GM23338 (cell line): Measurements from ENCODE around the gene SLFN12L. TPM values are rescaled to one million over a fixed set of nuclear protein-coding genes. Genes with fewer than 3 reads are reported as not detected.

Source experiments
- ATAC-seq: fragments of 200-7000 bp; cut with Tn5 transposase; 3 replicates; pipeline ENCODE4 v1.9.1; 2020
- DNase-seq: peaks from one replicate; pipeline ENCODE4 v3.0.0-alpha.2; 2015; ENCODE audit warnings: low spot score
- H2AFZ ChIP-seq: fragments of 200-600 bp; sonication (generic); 2 replicates; pipeline ENCODE4 v1.8.0; 2016; ENCODE audit warnings: antibody characterized with exemption, mild to moderate bottlenecking, moderate library complexity
- H3F3A ChIP-seq: fragments of 200-600 bp; sonication (generic); replicated peaks from 2 replicates; pipeline ENCODE4 v1.8.0; 2017; ENCODE audit warnings: antibody characterized with exemption, mixed run types, low read depth
- H3K27ac ChIP-seq: fragments of 200-600 bp; sonication (generic); 2 replicates; pipeline ENCODE4 v1.6.1; 2016; ENCODE audit warnings: low read depth
- H3K27me3 ChIP-seq: fragments of 200-600 bp; sonication (generic); 2 replicates; pipeline ENCODE4 v1.8.0; 2016; ENCODE audit warnings: mild to moderate bottlenecking, mixed run types, moderate library complexity; ENCODE audit not compliant: insufficient read depth
- H3K36me3 ChIP-seq: fragments of 200-600 bp; sonication (generic); 2 replicates; pipeline ENCODE4 v1.8.0; 2016; ENCODE audit warnings: mild to moderate bottlenecking; ENCODE audit not compliant: insufficient read depth
- H3K4me1 ChIP-seq: fragments of 200-600 bp; sonication (generic); 2 replicates; pipeline ENCODE4 v1.8.0; 2016; ENCODE audit warnings: mild to moderate bottlenecking, moderate library complexity; ENCODE audit not compliant: insufficient read depth
- H3K4me2 ChIP-seq: fragments of 200-600 bp; sonication (generic); 2 replicates; pipeline ENCODE4 v1.7.1; 2017; ENCODE audit warnings: mixed run types
- H3K4me3 ChIP-seq: fragments of 200-600 bp; sonication (generic); 2 replicates; pipeline ENCODE4 v1.6.1; 2016; ENCODE audit warnings: mixed run types
- H3K79me2 ChIP-seq: fragments of 200-600 bp; sonication (generic); replicated peaks from 2 replicates; pipeline ENCODE4 v1.8.0; 2017; ENCODE audit warnings: mild to moderate bottlenecking; ENCODE audit not compliant: insufficient read depth
- H3K9me2 ChIP-seq: fragments of 200-600 bp; sonication (generic); 2 replicates; pipeline ENCODE4 v1.8.0; 2017; ENCODE audit not compliant: insufficient read depth
- H4K20me1 ChIP-seq: fragments of 200-600 bp; sonication (generic); replicated peaks from 2 replicates; pipeline ENCODE4 v1.8.0; 2017; ENCODE audit warnings: mild to moderate bottlenecking; ENCODE audit not compliant: insufficient read depth
- H3K27ac Mint-ChIP-seq: 2 replicates; pipeline ENCODE4 v1.8.0; 2020; ENCODE audit warnings: inconsistent platforms, mild to moderate bottlenecking, moderate library complexity, mixed read lengths
- H3K27me3 Mint-ChIP-seq: 3 replicates; pipeline ENCODE4 v1.8.0; 2022; ENCODE audit warnings: low read depth, mild to moderate bottlenecking, moderate library complexity, mixed read lengths, inconsistent platforms; ENCODE audit not compliant: insufficient read depth, poor library complexity
- H3K36me3 Mint-ChIP-seq: 3 replicates; pipeline ENCODE4 v1.8.0; 2021; ENCODE audit warnings: low read depth, mild to moderate bottlenecking, inconsistent platforms, moderate library complexity, mixed read lengths
- H3K4me1 Mint-ChIP-seq: 3 replicates; pipeline ENCODE4 v1.8.0; 2020; ENCODE audit warnings: mild to moderate bottlenecking, inconsistent platforms, mixed read lengths
- H3K4me3 Mint-ChIP-seq: 3 replicates; pipeline ENCODE4 v1.8.0; 2021; ENCODE audit warnings: moderate library complexity, mild to moderate bottlenecking, inconsistent platforms, mixed read lengths
- H3K9me3 Mint-ChIP-seq: 3 replicates; pipeline ENCODE4 v1.8.0; 2020; ENCODE audit warnings: moderate library complexity, mild to moderate bottlenecking, inconsistent platforms, mixed read lengths
- CREB1 ChIP-seq: fragments of 250-450 bp; sonication (Bioruptor Pico); IDR thresholded peaks from 2 replicates; pipeline ENCODE4 v1.5.0; 2020; ENCODE audit warnings: low read depth, mild to moderate bottlenecking, moderate library complexity
- EZH2 ChIP-seq: fragments of 200-600 bp; sonication (generic); IDR thresholded peaks from one replicate; pipeline ENCODE4 v1.8.0; 2017; ENCODE audit warnings: antibody characterized with exemption, mild to moderate bottlenecking, low read depth; ENCODE audit not compliant: unreplicated experiment
- EZH2phosphoT487 ChIP-seq: fragments of 200-600 bp; sonication (generic); IDR thresholded peaks from one replicate; pipeline ENCODE4 v1.8.1; 2018; ENCODE audit warnings: antibody characterized with exemption; ENCODE audit not compliant: unreplicated experiment
- NANOG ChIP-seq: IDR thresholded peaks from 2 replicates; pipeline ENCODE4 v1.6.1; 2016; ENCODE audit warnings: antibody characterized with exemption, borderline replicate concordance
- STAT1 ChIP-seq: IDR thresholded peaks from one replicate; pipeline ENCODE4 v1.6.1; 2016; ENCODE audit warnings: antibody characterized with exemption; ENCODE audit not compliant: unreplicated experiment
- ZNF114 ChIP-seq: fragments of 250-450 bp; sonication (Bioruptor Pico); IDR thresholded peaks from 2 replicates; pipeline ENCODE4 v1.5.0; 2020; ENCODE audit warnings: mild to moderate bottlenecking, moderate library complexity
- ZNF331 ChIP-seq: fragments of 250-450 bp; sonication (Bioruptor Pico); IDR thresholded peaks from 2 replicates; pipeline ENCODE4 v1.5.0; 2020; ENCODE audit warnings: low read depth, mild to moderate bottlenecking, moderate library complexity
- polyA plus RNA-seq: library from polyadenylated mRNA; unstranded; fragments of >200 nt; fragmentation: Nextera tagmentation; extraction: Ambion mirVana; gene quantifications from 2 replicates; pipeline ENCODE4 v1.2.1, GENCODE V29; 2016
- total RNA-seq: library from RNA; depleted of rRNA; stranded (reverse); fragments of >200 nt; shearing (Covaris generic); gene quantifications from 2 replicates; pipeline ENCODE4 v1.2.3, GENCODE V29; 2014
- TF ChIP-seq, protein P1 (sequence below): IDR thresholded peaks from one replicate; pipeline ENCODE4 v1.6.1; 2018; ENCODE audit warnings: antibody characterized with exemption; ENCODE audit not compliant: unreplicated experiment
- TF ChIP-seq, protein P2 (sequence below), 2 experiments: fragments of 200-600 bp in 1 of 2; sonication (generic) in 1 of 2; conservative IDR thresholded peaks; 2 replicates each; pipeline versions ENCODE4 v1.5.1 to v1.6.1; 2016 to 2017; ENCODE audit warnings: antibody characterized with exemption in 2 of 2, low read depth in 2 of 2, mild to moderate bottlenecking in 2 of 2, moderate library complexity in 1 of 2
- TF ChIP-seq, protein P3 (sequence below): IDR thresholded peaks from 2 replicates; pipeline ENCODE4 v1.6.1; 2016; ENCODE audit warnings: antibody characterized with exemption

Gene SLFN12L
- total and polyA plus RNA-seq, 2 experiments from 2014 or later, result not detected

DNA sequence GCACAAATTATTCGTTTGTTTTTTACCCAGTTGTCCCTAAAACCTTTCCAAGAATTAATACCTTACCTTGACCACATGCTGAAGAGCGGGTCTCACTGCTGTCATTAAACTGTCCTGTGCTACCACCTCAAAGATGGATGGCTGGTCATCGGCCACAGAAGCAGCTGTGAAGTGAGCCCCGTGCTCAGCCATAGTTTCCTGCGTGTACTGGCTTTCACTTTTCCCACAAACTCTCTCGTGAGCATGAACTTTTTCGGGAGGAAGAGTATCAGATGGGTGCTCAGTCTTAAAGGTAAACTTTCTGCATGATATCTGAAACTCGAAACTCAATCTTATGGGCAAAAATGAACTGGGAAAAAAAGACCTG, 40.3 kb upstream of the SLFN12L start (continued):
- TF ChIP-seq, protein P1, sequence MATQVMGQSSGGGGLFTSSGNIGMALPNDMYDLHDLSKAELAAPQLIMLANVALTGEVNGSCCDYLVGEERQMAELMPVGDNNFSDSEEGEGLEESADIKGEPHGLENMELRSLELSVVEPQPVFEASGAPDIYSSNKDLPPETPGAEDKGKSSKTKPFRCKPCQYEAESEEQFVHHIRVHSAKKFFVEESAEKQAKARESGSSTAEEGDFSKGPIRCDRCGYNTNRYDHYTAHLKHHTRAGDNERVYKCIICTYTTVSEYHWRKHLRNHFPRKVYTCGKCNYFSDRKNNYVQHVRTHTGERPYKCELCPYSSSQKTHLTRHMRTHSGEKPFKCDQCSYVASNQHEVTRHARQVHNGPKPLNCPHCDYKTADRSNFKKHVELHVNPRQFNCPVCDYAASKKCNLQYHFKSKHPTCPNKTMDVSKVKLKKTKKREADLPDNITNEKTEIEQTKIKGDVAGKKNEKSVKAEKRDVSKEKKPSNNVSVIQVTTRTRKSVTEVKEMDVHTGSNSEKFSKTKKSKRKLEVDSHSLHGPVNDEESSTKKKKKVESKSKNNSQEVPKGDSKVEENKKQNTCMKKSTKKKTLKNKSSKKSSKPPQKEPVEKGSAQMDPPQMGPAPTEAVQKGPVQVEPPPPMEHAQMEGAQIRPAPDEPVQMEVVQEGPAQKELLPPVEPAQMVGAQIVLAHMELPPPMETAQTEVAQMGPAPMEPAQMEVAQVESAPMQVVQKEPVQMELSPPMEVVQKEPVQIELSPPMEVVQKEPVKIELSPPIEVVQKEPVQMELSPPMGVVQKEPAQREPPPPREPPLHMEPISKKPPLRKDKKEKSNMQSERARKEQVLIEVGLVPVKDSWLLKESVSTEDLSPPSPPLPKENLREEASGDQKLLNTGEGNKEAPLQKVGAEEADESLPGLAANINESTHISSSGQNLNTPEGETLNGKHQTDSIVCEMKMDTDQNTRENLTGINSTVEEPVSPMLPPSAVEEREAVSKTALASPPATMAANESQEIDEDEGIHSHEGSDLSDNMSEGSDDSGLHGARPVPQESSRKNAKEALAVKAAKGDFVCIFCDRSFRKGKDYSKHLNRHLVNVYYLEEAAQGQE, result no peak
- TF ChIP-seq EZH2phosphoT487, result no peak
- TF ChIP-seq ZNF114 (CRISPR knock-in tag), result no peak
- TF ChIP-seq EZH2, result no peak
- TF ChIP-seq CREB1 (CRISPR knock-in tag), result no peak
- TF ChIP-seq ZNF331, result no peak
- TF ChIP-seq, protein P2, sequence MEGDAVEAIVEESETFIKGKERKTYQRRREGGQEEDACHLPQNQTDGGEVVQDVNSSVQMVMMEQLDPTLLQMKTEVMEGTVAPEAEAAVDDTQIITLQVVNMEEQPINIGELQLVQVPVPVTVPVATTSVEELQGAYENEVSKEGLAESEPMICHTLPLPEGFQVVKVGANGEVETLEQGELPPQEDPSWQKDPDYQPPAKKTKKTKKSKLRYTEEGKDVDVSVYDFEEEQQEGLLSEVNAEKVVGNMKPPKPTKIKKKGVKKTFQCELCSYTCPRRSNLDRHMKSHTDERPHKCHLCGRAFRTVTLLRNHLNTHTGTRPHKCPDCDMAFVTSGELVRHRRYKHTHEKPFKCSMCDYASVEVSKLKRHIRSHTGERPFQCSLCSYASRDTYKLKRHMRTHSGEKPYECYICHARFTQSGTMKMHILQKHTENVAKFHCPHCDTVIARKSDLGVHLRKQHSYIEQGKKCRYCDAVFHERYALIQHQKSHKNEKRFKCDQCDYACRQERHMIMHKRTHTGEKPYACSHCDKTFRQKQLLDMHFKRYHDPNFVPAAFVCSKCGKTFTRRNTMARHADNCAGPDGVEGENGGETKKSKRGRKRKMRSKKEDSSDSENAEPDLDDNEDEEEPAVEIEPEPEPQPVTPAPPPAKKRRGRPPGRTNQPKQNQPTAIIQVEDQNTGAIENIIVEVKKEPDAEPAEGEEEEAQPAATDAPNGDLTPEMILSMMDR (conservative IDR thresholded peaks at IDR 0.05; ENCODE audit: low read depth in 2 of 2), result no peak
- TF ChIP-seq STAT1, result no peak

DNA sequence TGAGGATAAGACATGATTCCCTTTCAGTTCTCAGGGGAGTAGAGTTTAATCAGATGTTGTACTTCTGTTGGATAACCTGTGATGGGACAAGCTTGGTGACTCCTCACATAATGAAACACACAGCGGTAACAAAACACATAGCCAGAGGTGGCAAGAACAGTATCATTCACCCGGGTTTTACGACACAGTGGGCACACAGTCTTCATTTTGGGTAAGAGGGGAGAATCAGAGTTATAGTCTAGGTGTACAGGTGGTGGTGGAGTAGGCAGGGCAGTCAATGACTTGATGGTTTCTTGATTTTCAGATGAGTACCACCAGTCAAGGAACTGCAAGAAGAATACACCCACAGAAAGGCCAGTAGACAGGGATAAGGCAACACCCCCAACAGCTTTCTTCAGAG, 38.3 kb upstream of the SLFN12L start:
- ATAC-seq (no peak), DNase-seq (no peak)
- Histone ChIP-seq H4K20me1 (no peaks in the 10 kb centered on the region; the same call in 1 of the 2 replicates), H3K27me3 (no peaks in the 10 kb centered on the region), H3K36me3 (peaks cover 7% of the 10 kb centered on the region; the same call in 1 of the 2 replicates), H2AFZ (no peak overlapping the region), H3K4me1 (peaks cover 3% of the 10 kb centered on the region; the same call in 1 of the 2 replicates), H3F3A (0 out of 2 replicates have a peak, but pooled peaks cover 4% of the 10 kb centered on the region), H3K79me2 (peaks cover 21% of the 10 kb centered on the region), H3K9me2 (no peaks in the 10 kb centered on the region), H3K4me3 (no peak overlapping the region), H3K27ac (no peak overlapping the region), H3K4me2 (no peak overlapping the region)
- H3K4me3 Mint-ChIP-seq, result no peak overlapping the region; the same call in 2 of the 3 replicates
- no peaks in the 10 kb centered on the region for H3K9me3 Mint-ChIP-seq
- H3K27ac Mint-ChIP-seq, result no peak overlapping the region
- H3K27me3 Mint-ChIP-seq, result no peaks in the 10 kb centered on the region
- no peaks in the 10 kb centered on the region; the same call in 2 of the 3 replicates for H3K4me1 Mint-ChIP-seq
- H3K36me3 Mint-ChIP-seq, result peaks cover 3% of the 10 kb centered on the region; the same call in 2 of the 3 replicates
- TF ChIP-seq, protein P3, sequence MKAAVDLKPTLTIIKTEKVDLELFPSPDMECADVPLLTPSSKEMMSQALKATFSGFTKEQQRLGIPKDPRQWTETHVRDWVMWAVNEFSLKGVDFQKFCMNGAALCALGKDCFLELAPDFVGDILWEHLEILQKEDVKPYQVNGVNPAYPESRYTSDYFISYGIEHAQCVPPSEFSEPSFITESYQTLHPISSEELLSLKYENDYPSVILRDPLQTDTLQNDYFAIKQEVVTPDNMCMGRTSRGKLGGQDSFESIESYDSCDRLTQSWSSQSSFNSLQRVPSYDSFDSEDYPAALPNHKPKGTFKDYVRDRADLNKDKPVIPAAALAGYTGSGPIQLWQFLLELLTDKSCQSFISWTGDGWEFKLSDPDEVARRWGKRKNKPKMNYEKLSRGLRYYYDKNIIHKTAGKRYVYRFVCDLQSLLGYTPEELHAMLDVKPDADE, result no peak
- TF ChIP-seq EZH2 (no peak), NANOG (no peak)
- TF ChIP-seq, protein P2 (conservative IDR thresholded peaks at IDR 0.05; ENCODE audit: low read depth in 2 of 2), result no peak
